K562 (cell line): ENCODE measurements around the gene ARHGAP10. TPM values are rescaled to one million over a fixed set of nuclear protein-coding genes. Genes with fewer than 3 reads are reported as not detected.
"Not testable (repeated sequence)": the region's sequence is repeated elsewhere in the genome, so short reads cannot be mapped to it uniquely, and the experiment has no call there.

Experiments used
- ATAC-seq: fragments of 200-7000 bp; cut with Tn5 transposase; 3 replicates; pipeline ENCODE4 v1.9.1; 2020; ENCODE audit warnings: moderate library complexity
- BruUV-seq: library from RNA; stranded (reverse); fragments of 400-500 nt; replicated peaks from 2 replicates; lab custom pipeline; 2021; lab: Mats Ljungman, UMichigan
- CTCF ChIA-PET: fragments of 300-600 bp; formaldehyde crosslinking; extraction: SDS; loops from one replicate; lab custom pipeline; 2021; ENCODE audit warnings: low intra/inter-chr PET ratio; lab: Yijun Ruan, JAX
- POLR2A ChIA-PET: fragments of 300-600, 350-650 bp; sonication (Branson Sonifier 250); formaldehyde crosslinking; extraction: SDS; loops from one replicate; lab custom pipeline; 2021; ENCODE audit warnings: antibody characterized with exemption, inconsistent platforms; lab: Yijun Ruan, JAX
- DNase-seq, 4 experiments: peaks; one replicate each; pipeline versions ENCODE4 v3.0.0 to v3.0.0-alpha.2; 2011 to 2018; ENCODE audit warnings: low spot score in 3 of 4, mixed read lengths in 3 of 4; ENCODE audit errors: extremely low read depth in 1 of 4
- FAIRE-seq: peaks from 2 replicates; lab custom pipeline; 2011; peaks lifted over from hg19 to GRCh38; lab: Jason Lieb, UNC
- H2AFZ ChIP-seq: 2 replicates; pipeline ENCODE4 v1.6.0; 2011; ENCODE audit warnings: low read depth, low read length, control low read depth, inconsistent platforms
- H3K27ac ChIP-seq: fragments of 200-600 bp; 3 replicates; pipeline ENCODE4 v1.8.0; 2011; ENCODE audit warnings: low read depth, mild to moderate bottlenecking, control low read depth, inconsistent platforms, low read length, moderate library complexity, mixed read lengths; ENCODE audit errors: extremely low read depth
- H3K27me3 ChIP-seq, 2 experiments: fragments of 300-600 bp in 1 of 2; 2 replicates in 1 of 2; 3 replicates in 1 of 2; pipeline versions ENCODE4 v1.6.0 to v1.8.0; 2011; ENCODE audit warnings: inconsistent platforms in 2 of 2, low read length in 2 of 2, mild to moderate bottlenecking in 1 of 2, mixed read lengths in 1 of 2, moderate library complexity in 1 of 2; ENCODE audit not compliant: control insufficient read depth in 2 of 2, insufficient read depth in 2 of 2
- H3K36me3 ChIP-seq: fragments of 300-600 bp; 3 replicates; pipeline ENCODE4 v1.8.0; 2011; ENCODE audit warnings: mild to moderate bottlenecking, low read length, inconsistent platforms; ENCODE audit not compliant: control insufficient read depth, insufficient read depth
- H3K4me1 ChIP-seq, 2 experiments: fragments of 200-600 bp in 1 of 2; replicated peaks in 1 of 2; 2 replicates in 1 of 2; 3 replicates in 1 of 2; pipeline versions ENCODE4 v1.5.1 to v1.8.0; 2011; ENCODE audit warnings: inconsistent platforms in 2 of 2, low read length in 2 of 2, mild to moderate bottlenecking in 1 of 2, mixed read lengths in 1 of 2, moderate library complexity in 1 of 2; ENCODE audit not compliant: control insufficient read depth in 2 of 2, insufficient read depth in 2 of 2
- H3K4me2 ChIP-seq: 2 replicates; pipeline ENCODE4 v1.6.1; 2011; ENCODE audit warnings: low read length, control low read depth, inconsistent platforms, mixed read lengths; ENCODE audit not compliant: insufficient read depth
- H3K4me3 ChIP-seq: fragments of 200-600 bp; sonication (generic), shearing (Covaris generic); 2 replicates; pipeline ENCODE4 v1.5.1; 2016; ENCODE audit warnings: control low read depth, inconsistent platforms
- H3K79me2 ChIP-seq: fragments of 200-600 bp; 3 replicates; pipeline ENCODE4 v1.8.0; 2011; ENCODE audit warnings: low read length, inconsistent platforms; ENCODE audit not compliant: control insufficient read depth, insufficient read depth
- H3K9ac ChIP-seq, 2 experiments: 2 replicates each; pipeline versions ENCODE4 v1.6.0 to v1.6.1; 2011; ENCODE audit warnings: low read depth in 2 of 2, low read length in 2 of 2, control low read depth in 1 of 2, inconsistent platforms in 1 of 2, mild to moderate bottlenecking in 1 of 2, mixed read lengths in 1 of 2; ENCODE audit not compliant: insufficient read depth in 1 of 2
- H3K9me1 ChIP-seq: one replicate; pipeline ENCODE4 v1.6.0; 2011; ENCODE audit warnings: inconsistent platforms, mild to moderate bottlenecking, low read length, moderate library complexity; ENCODE audit not compliant: control insufficient read depth, insufficient read depth
- H3K9me3 ChIP-seq: replicated peaks from 2 replicates; pipeline ENCODE4 v1.5.1; 2011; ENCODE audit warnings: low read depth, low read length, inconsistent platforms; ENCODE audit not compliant: control insufficient read depth, insufficient read depth
- H4K20me1 ChIP-seq: replicated peaks from 2 replicates; pipeline ENCODE4 v1.6.1; 2011; ENCODE audit warnings: low read length, inconsistent platforms, mixed read lengths; ENCODE audit not compliant: control insufficient read depth, insufficient read depth
- ELF2 ChIP-seq: fragments of 250-450 bp; sonication (Bioruptor Pico); IDR thresholded peaks from 2 replicates; pipeline ENCODE4 v1.5.0; 2021; ENCODE audit warnings: mild to moderate bottlenecking
- ZBTB7A ChIP-seq: IDR thresholded peaks from 2 replicates; pipeline ENCODE4 v1.6.1; 2011; ENCODE audit warnings: low read depth, mild to moderate bottlenecking, low read length, moderate library complexity, borderline replicate concordance; ENCODE audit not compliant: control insufficient read depth
- WGBS: fragments of 100-300 bp; shearing (Covaris generic); methylation state at CpG from one replicate; pipeline ENCODE4 v1.1.6; 2016; ENCODE audit warnings: low coverage, mixed read lengths; ENCODE audit not compliant: insufficient coverage; ENCODE audit errors: missing lambda C conversion rate; 5-methylcytosine and 5-hydroxymethylcytosine counted together
- in situ Hi-C: fragments of 300-500 bp; cut with MboI; formaldehyde crosslinking; loops from 4 replicates; pipeline ENCODE4 v1.15.0; 2018; ENCODE audit warnings: inconsistent platforms, mixed read lengths
- intact Hi-C: fragments of 100-400 bp; cut with micrococcal nuclease; formaldehyde crosslinking; loops from 2 replicates; pipeline ENCODE4 v1.14.2; 2022
- polyA plus RNA-seq, 8 experiments: library from polyadenylated mRNA; depleted of rRNA in 4 of 8; stranded (reverse) in 5 of 8; unstranded in 3 of 8; fragments of >200 nt; fragmentation: Nextera tagmentation in 2 of 8; fragmentation: Illumina TruSeq in 1 of 8; extraction: Ambion mirVana in 2 of 8; extraction: Trizol in 1 of 8; gene quantifications; 2 replicates each; pipeline versions ENCODE4 v1.2.1 to v1.2.3, GENCODE V29; 2011 to 2014; ENCODE audit warnings: inconsistent platforms in 1 of 8, missing spikeins in 1 of 8
- total RNA-seq, 7 experiments: library from RNA; depleted of rRNA in 6 of 7; stranded (reverse); fragments of >200 nt in 6 of 7; fragmentation: Illumina TruSeq in 2 of 7; extraction: Trizol in 2 of 7; gene quantifications; 2 replicates each; pipeline versions ENCODE4 v1.2.1 to v1.2.3, GENCODE V29; 2011 to 2021; ENCODE audit warnings: low replicate concordance in 1 of 7

Gene ARHGAP10
- total and polyA plus RNA-seq, 9 of the 15 experiments (the other 6 are each of a cell fraction or from before 2014, with no cell fraction given) = 0.03 to 0.22 (median 0.06) TPM; not detected in 3

DNA sequence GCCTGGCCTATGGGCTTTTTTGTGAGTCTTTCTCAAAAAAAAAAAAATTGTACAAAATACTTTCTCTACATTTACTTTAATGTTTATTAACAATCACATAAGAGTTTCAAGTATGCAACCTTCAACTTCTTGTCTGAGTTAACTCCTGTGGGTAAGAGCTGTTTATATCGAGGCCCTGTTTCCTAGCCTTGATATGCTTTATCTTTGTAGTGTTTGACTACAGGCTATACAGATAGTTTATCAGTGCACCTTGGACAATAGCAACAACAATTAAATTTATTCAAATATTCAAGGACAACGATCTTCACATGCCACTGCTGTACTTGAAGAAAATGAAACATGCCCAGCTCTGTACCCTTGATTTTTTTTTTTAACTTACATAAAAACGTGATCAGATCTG is 178.4 kb downstream of the ARHGAP10 start:
- H3K36me3 ChIP-seq = no peaks in the 10 kb centered on the region
- ATAC-seq (no peak), DNase-seq (no peak), FAIRE-seq (no peak)
- H4K20me1 ChIP-seq = no peaks in the 10 kb centered on the region
- no peak for TF ChIP-seq ZBTB7A
- TF ChIP-seq ELF2 = no peak
- no peak overlapping the region for H3K4me3 ChIP-seq
- 5% methylated on average over 3 of the region's 3 CpGs for WGBS
- no peak overlapping the region for H3K9ac ChIP-seq
- no peak overlapping the region for H2AFZ ChIP-seq
- no peaks in the 10 kb centered on the region for H3K27me3 ChIP-seq
- H3K27ac ChIP-seq = no peak overlapping the region
- H3K4me2 ChIP-seq = no peak overlapping the region
- POLR2A ChIA-PET = no interaction called here
- CTCF ChIA-PET = no interaction called here
- no peaks in the 10 kb centered on the region for H3K4me1 ChIP-seq
- no peaks in the 10 kb centered on the region for H3K9me3 ChIP-seq
- BruUV-seq = no TSS peak
- no peaks in the 10 kb centered on the region for H3K9me1 ChIP-seq
- H3K79me2 ChIP-seq = no peaks in the 10 kb centered on the region
- in situ Hi-C loops = no loop called here
- intact Hi-C loops = no loop called here

DNA sequence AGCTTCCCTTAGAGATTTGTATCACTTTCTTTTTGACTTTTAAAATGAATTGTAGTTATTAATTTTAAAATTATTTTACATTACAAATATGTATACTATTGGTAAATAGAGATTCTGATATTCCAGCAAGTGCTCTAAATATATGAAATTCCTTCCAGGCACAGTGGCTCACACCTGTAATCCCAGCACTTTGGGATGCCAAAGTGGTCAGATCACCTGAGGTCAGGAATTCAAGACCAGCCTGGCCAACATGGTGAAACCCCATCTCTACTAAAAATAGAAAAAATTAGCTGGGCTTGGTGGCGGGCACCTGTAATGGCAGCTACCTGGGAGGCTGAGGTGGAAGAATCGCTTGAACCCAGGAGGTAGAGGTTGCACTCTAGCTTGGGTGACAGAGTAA is 180.2 kb downstream of the ARHGAP10 start:
- H2AFZ ChIP-seq, H3K4me3 ChIP-seq, H4K20me1 ChIP-seq, H3K79me2 ChIP-seq, POLR2A ChIA-PET, H3K9ac ChIP-seq, BruUV-seq, ATAC-seq, FAIRE-seq, H3K36me3 ChIP-seq, intact Hi-C loops, in situ Hi-C loops, DNase-seq, H3K9me3 ChIP-seq, H3K27ac ChIP-seq, H3K4me2 ChIP-seq, H3K4me1 ChIP-seq, H3K9me1 ChIP-seq, H3K27me3 ChIP-seq: not testable (repeated sequence)
- WGBS = 0% methylated on average over 2 of the region's 2 CpGs
- CTCF ChIA-PET = interaction anchor here (0.6 kb wide), 1 partner anchor 16 kb away, joined by 3 read pairs; no protein-coding TSS in a partner anchor
